ES-I3 (cell line): ENCODE data around the gene SIGLEC11.
A peak's percentile ranks its signal among the peaks of the same experiment; 100 is the strongest.
"Not testable (repeated sequence)": the region's sequence is repeated elsewhere in the genome, so short reads cannot be mapped to it uniquely, and the experiment has no call there.

Experiments
- H3K36me3 ChIP-seq: 2 replicates; pipeline ENCODE4 v1.6.1; 2013; ENCODE audit warnings: mild to moderate bottlenecking, low read length, control low read depth, moderate library complexity; ENCODE audit not compliant: insufficient read depth
- H3K4me1 ChIP-seq: 2 replicates; pipeline ENCODE4 v1.6.1; 2013; ENCODE audit warnings: mild to moderate bottlenecking, control low read depth, low read length; ENCODE audit not compliant: insufficient read depth
- H3K9ac ChIP-seq: 2 replicates; pipeline ENCODE4 v1.6.1; 2013; ENCODE audit warnings: low read depth, mild to moderate bottlenecking, low read length, moderate library complexity
- H3K9me3 ChIP-seq: 2 replicates; pipeline ENCODE4 v1.6.1; 2013; ENCODE audit warnings: mild to moderate bottlenecking, low read length, moderate library complexity; ENCODE audit not compliant: control insufficient read depth, insufficient read depth

The SIGLEC11 gene

DNA sequence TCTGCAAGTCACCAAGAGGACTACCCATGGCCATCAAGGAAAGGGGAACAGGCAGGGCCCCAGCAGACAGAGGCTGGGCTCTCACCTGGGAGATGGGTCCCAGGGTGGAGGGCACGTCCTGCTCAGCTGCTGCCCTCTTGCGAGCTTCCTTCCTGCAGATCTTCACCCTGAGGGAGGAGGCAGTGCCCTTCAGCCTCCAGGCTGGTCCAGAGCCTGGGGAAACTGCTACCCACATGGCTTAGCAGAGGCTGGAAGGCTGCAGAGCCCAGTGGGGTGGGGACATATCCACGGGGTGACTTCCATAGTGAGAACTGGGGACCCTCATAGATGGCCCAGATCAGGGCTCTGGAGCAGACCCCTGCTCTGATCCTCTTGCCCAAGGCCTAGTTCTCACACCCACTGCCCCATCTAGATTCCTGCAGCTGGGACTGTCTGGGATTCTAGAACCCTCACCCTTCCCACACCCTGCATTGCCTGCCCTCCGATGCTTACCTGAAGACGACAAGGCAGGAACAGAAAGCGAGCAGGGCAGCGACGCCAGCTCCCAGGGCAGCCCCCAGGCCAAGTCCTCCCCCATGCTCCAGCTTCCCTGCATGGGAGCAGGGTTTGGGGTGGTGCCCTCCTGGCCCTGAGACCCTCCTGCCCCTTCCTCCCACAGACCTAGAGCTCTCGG, 9.0 kb downstream of the SIGLEC11 start:
- Histone ChIP-seq H3K4me1 (peaks cover 8% of the 10 kb centered on the region; the same call in 1 of the 2 replicates), H3K9me3 (no peaks in the 10 kb centered on the region), H3K9ac (no peak overlapping the region), H3K36me3 (no peaks in the 10 kb centered on the region)

DNA sequence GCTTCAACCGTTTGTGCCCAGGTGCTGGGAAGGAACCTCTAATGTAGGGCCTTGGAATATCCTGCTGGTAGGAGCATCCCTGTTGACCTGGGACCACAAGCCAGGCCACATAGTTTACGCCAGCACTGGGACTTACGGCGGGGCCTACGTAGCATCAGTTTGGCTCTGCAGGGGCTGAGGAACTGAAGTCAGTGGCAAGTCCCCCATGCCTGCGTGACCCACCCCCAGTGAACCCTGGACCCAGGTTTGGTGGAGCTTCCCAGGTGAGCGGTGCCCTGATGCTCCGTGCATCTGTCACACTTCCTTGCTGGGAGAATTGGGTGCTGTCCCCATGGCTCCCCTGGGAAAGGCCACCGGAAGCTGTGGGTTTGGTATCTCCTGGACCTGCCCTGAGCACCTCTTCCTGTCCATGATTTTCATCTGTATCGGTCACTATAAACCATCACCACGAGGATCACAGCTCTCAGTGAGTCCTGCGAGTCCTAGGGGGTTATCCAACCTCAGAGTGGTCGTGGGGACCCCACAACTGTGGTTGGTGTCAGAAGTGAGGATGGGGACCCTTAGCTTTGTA, 9.9 kb downstream of the SIGLEC11 start:
- peaks cover 8% of the 10 kb centered on the region; the same call in 1 of the 2 replicates for H3K4me1 ChIP-seq
- H3K9ac ChIP-seq, result no peak overlapping the region
- no peaks in the 10 kb centered on the region for H3K36me3 ChIP-seq
- no peaks in the 10 kb centered on the region for H3K9me3 ChIP-seq

DNA sequence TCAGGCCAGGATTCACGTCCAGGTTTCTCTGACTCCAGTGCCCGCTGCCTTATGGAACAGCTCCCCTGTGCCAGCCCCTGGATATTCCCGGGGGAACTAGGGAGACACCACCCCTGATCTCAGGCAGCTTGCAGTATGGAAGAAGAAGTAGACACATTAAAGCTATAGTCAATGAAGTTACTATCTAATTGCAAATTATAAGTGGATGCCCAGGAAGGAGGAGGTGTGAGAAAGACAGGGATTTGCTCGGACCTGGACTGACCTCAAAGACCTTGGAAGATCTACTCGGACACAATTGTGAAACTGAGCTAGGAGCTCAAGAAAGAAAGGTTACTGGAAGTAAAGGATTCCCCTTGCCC, 10.4 kb downstream of the SIGLEC11 start:
- H3K9ac ChIP-seq, result no peak overlapping the region
- H3K9me3 ChIP-seq, result no peaks in the 10 kb centered on the region
- H3K4me1 ChIP-seq, result peaks cover 8% of the 10 kb centered on the region; the same call in 1 of the 2 replicates
- H3K36me3 ChIP-seq, result no peaks in the 10 kb centered on the region

DNA sequence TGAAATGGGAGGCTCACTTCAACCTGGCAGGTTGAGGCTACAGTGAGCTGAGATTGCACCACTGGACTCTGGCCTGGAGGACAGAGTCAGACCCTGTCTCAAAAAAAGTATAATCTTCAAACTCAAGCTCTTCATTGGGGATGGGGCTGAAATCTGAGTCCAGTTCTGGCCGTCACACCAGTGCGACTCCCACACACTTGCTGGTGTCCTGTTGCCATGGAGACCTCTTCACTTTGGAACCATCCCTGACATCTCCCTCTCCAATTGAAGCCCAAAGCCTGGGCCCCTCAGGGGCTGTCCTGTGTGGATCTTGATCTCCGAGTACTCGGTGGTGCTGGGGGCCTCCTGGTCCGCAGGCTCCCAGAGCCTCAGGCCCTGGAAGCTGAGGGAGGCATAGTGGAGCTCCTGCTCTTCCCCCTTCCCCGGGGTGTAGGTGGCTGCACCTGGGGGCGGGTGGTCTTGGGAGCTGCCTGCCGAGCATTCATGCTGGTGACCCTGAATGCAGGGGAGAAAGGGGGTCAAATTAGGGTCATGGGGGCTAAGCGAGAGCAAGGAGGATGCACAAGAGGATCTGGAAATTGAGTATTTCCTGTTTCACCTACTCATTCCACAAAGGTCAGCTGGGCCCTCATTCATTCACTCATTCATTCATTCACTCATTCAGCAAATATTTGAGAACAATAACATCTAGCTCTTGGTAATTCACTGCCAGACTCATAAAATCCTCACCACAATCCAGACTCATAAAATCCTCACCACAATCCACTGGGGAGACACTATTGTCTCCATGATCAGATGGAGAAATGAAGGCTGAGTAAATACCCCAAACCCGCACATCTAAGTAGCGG, 11.0 kb downstream of the SIGLEC11 start:
- H3K9me3 ChIP-seq, result no peaks in the 10 kb centered on the region
- H3K9ac ChIP-seq, result no peak overlapping the region
- H3K4me1 ChIP-seq, result peaks cover 8% of the 10 kb centered on the region; the same call in 1 of the 2 replicates
- no peaks in the 10 kb centered on the region for H3K36me3 ChIP-seq

DNA sequence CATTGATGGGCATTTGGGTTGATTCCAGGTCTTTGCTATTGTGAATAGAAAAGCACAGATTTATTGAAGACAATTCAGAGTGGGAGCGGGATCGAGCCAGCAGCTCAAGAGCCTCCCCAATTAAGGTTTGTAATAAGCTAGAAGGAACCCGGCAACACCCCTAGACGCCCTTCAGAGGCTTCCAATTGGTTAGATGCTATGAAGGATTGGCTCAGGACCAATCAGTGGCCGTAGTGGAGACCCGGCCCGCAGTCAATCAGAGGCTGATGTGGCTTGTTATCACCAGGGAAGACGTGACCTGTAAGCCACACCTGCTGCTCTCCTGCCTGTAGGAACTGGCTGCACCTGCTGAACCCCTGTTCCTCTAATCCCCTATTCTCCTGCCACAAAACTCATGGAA, 14.6 kb downstream of the SIGLEC11 start:
- H3K36me3 ChIP-seq, result no peaks in the 10 kb centered on the region
- no peak overlapping the region for H3K9ac ChIP-seq
- H3K4me1 ChIP-seq, result no peaks in the 10 kb centered on the region; the same call in 1 of the 2 replicates
- no peaks in the 10 kb centered on the region for H3K9me3 ChIP-seq

DNA sequence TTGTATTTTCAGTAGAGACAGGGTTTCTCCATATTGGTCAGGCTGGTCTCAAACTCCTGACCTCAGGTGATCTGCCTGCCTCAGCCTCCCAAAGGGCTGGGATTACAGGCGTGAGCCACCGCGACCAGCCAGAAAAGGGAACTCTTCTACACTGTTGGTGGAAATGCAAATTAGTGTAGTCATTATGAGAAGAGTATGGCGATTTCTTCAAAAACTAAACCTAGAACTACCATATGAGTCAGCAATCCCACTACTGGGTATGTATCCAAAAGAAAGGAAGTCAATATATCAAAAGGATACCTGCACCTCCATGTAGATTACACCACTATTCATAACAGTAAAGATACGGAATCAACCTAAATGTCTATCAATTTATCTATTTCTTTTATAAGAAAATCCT, 16.4 kb downstream of the SIGLEC11 start:
- H3K4me1 ChIP-seq, H3K36me3 ChIP-seq, H3K9me3 ChIP-seq, H3K9ac ChIP-seq: not testable (repeated sequence)

DNA sequence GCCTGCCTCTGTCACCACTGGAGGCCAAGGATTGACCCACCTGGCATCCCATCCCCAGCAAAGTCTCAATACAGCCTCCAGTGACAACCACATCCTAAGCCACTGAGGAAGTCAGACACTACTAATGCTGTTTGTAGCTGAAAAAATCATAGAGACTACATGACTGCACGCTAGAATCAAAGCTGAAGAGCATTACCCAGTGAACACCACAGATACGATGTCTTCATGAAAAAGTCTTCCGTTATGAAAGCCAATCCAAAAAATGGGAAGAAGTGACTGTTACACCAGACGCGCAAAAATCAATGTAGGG, 20.5 kb downstream of the SIGLEC11 start:
- Histone ChIP-seq H3K9ac (no peak overlapping the region), H3K4me1 (no peaks in the 10 kb centered on the region; the same call in 1 of the 2 replicates), H3K9me3 (no peaks in the 10 kb centered on the region), H3K36me3 (no peaks in the 10 kb centered on the region)

DNA sequence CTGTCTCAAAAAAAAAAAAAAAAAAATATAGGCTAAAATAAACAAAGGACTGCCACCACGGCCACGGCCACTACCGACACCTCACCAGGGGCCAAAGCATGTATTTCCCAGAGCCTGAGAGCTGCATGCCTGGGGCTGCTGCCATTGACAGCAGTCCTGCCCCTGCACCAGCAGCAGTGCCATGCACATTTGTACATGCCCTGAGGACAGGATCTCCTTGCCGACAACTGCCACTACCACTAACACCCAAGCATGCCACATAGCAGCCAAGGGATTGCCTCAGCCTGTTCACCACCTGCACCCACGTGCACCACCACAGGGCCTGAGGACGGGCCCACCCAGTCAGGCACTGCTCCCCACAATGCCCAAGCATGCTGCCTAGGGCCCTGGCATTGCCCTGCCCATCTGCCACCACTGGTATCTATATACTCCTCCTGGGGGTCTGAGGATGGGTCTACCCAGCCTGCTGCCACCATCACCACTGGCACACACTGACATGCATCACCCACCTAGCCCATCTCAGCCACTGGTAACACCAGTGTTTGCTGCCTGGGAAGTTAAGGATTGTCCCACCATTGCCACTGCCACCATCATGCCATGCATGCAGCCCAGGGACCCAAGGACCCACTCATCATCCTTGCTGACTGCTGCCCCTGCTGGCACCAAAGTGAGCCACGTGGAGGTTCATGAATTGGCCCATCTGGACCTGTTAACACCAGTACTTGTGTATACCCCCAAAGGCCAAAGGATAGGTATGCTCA, 21.1 kb downstream of the SIGLEC11 start:
- no peaks in the 10 kb centered on the region for H3K36me3 ChIP-seq
- H3K4me1 ChIP-seq, result no peaks in the 10 kb centered on the region; the same call in 1 of the 2 replicates
- no peak overlapping the region for H3K9ac ChIP-seq
- H3K9me3 ChIP-seq, result no peaks in the 10 kb centered on the region

DNA sequence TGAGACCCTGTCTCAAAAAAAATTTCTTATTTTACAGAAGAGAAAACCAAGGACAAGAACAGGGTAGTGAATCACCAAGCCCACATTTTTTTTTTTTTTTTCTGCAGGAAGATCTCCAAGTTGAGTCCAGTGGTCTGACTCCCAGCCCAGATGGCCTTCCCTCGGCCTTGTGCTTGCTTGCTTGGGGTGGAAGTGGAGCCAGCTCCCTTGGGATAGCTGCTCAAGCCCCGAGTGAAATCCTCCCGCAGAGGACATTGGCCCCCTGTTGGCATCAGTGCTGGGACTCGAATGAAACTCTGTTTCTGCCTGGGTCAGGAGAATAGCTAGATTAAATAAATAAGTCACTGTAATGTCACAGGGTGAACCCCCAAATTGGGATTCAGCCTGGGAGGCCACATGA, 22.3 kb downstream of the SIGLEC11 start:
- H3K9ac ChIP-seq, result no peak overlapping the region
- no peaks in the 10 kb centered on the region for H3K36me3 ChIP-seq
- H3K4me1 ChIP-seq, result no peaks in the 10 kb centered on the region; the same call in 1 of the 2 replicates
- H3K9me3 ChIP-seq, result no peaks in the 10 kb centered on the region

DNA sequence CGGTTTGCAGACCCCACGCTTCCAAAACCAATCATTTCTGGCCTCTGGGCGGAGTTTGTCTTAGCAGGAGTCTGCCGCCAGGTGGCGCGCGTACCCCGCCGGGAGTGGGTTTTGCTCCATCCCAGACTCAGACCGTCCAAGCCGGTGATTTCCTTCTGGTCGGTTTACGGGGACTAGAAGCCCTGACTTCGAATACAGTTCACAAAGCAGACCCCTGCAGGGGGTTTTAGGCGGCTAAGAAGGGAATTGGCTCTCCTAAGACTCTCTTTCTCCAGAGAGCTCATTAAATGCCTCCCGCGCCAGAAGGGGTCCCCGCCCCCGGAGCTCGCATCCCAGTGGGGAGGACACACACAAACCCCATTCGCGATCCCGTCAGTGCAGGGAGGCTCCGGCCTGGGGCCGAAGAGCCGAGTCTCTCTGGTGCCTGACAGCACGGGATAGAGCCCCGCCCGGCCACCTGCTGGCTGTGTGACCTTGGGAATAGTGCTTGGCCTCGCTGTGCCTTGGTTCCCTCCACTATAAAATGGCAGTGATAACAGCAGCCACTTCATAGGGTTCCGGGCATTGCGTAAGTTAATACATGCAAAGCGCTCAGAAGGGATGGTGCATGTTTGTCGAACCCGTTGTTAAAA, 23.1 kb downstream of the SIGLEC11 start:
- Histone ChIP-seq H3K4me1 (no peaks in the 10 kb centered on the region; the same call in 1 of the 2 replicates), H3K36me3 (no peaks in the 10 kb centered on the region), H3K9ac (peak overlapping the region; percentile 39; the same call in 1 of the 2 replicates), H3K9me3 (no peaks in the 10 kb centered on the region)

DNA sequence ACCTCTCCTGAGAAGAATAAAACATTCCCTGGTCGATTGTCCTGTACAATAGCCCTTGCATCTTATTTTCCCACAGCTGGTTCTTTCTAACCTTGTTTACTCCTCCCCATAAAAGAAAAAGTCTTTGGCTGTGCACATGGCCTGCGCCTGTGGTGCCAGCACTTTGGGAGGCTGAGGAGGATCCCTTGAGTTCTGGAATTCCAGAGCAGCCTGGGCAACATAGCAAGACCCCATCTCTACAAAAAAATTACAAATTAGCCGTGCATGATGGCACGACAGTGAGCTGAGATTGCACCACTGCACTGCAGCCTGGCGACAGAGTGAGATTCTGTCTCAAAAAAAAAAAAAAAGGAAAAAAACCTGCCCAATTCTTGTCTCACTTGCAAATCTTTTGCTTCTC, 24.4 kb downstream of the SIGLEC11 start:
- Histone ChIP-seq H3K4me1 (no peaks in the 10 kb centered on the region; the same call in 1 of the 2 replicates), H3K9ac (no peak overlapping the region), H3K36me3 (no peaks in the 10 kb centered on the region), H3K9me3 (no peaks in the 10 kb centered on the region)

DNA sequence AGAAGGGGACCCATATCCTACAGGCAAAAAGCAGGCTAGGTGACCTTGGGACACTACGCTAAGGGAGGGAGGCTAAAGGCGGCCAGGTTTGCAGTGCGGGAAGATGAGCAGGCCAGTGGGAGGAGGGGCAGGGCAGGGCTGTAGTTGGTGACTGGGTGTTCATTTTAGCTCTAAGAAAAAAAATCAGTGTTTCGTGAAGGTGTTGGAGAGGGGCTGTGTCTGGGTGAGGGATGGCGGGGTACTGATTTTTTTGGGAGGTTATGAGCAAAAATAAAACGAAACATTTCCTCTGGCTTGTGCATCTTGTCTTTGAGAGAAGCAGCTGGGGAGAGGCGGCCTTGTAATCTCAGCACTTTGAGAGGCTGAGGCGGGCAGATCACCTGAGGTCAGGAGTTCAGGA, 27.3 kb downstream of the SIGLEC11 start:
- Histone ChIP-seq H3K9ac (no peak overlapping the region), H3K4me1 (no peaks in the 10 kb centered on the region; the same call in 1 of the 2 replicates), H3K36me3 (no peaks in the 10 kb centered on the region), H3K9me3 (no peaks in the 10 kb centered on the region)

DNA sequence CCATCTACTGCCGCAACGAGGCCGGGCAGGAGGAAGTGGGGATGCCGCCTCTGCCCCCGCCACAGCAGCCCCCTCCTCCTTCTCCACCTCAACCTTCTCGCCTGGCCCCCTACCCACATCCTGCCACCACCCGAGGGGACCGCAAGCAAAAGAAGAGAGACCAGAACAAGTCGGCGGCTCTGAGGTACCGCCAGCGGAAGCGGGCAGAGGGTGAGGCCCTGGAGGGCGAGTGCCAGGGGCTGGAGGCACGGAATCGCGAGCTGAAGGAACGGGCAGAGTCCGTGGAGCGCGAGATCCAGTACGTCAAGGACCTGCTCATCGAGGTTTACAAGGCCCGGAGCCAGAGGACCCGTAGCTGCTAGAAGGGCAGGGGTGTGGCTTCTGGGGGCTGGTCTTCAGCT, 28.2 kb downstream of the SIGLEC11 start:
- Histone ChIP-seq H3K9ac (no peak overlapping the region), H3K9me3 (no peaks in the 10 kb centered on the region), H3K36me3 (no peaks in the 10 kb centered on the region), H3K4me1 (no peaks in the 10 kb centered on the region; the same call in 1 of the 2 replicates)

DNA sequence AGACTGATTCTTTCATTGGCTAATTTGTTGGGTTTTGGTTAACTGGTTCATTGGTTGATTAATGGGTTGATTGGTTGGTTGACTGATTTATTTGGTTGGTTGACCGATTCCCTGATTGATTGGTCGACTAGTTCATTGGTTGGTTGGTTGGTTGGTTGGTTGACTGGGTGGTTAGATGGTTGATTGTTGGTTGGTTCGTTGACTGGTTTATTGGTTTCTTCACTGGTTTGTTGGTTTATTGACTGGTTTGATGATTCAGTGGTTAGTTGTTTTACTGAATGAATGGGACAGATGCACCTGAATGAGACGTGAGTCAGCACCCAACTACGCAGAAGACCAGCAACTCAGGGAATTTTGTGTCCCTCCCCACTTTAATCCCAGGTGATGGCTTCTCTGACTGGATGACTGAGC, 28.9 kb downstream of the SIGLEC11 start:
- no peak overlapping the region for H3K9ac ChIP-seq
- H3K36me3 ChIP-seq, result peaks cover 4% of the 10 kb centered on the region
- no peaks in the 10 kb centered on the region for H3K9me3 ChIP-seq
- no peaks in the 10 kb centered on the region; the same call in 1 of the 2 replicates for H3K4me1 ChIP-seq
